HFFc6 (cell line): ENCODE measurements around the gene TMOD1. TPM values are rescaled to one million over a fixed set of nuclear protein-coding genes. Genes with fewer than 3 reads are reported as not detected.
A peak's percentile ranks its signal among the peaks of the same experiment; 100 is the strongest.

Source experiments
- DNase-seq: peaks from one replicate; pipeline ENCODE4 v3.0.0-alpha.2; 2018
- H3K27ac Mint-ChIP-seq: 2 replicates; pipeline ENCODE4 v1.8.0; 2020; ENCODE audit warnings: mild to moderate bottlenecking, mixed read lengths
- H3K27me3 Mint-ChIP-seq: 2 replicates; pipeline ENCODE4 v1.8.0; 2021; ENCODE audit warnings: mild to moderate bottlenecking, moderate library complexity, mixed read lengths; ENCODE audit not compliant: insufficient read depth
- H3K36me3 Mint-ChIP-seq: 2 replicates; pipeline ENCODE4 v1.8.0; 2021; ENCODE audit warnings: low read depth, mixed read lengths
- H3K4me1 Mint-ChIP-seq: 2 replicates; pipeline ENCODE4 v1.8.0; 2020; ENCODE audit warnings: low read depth, mixed read lengths
- H3K4me3 Mint-ChIP-seq: 2 replicates; pipeline ENCODE4 v1.8.0; 2020; ENCODE audit warnings: mild to moderate bottlenecking, moderate library complexity, mixed read lengths
- H3K9me3 Mint-ChIP-seq: 2 replicates; pipeline ENCODE4 v1.8.0; 2020; ENCODE audit warnings: mild to moderate bottlenecking, mixed read lengths
- total RNA-seq, 6 experiments: library from RNA; stranded (reverse); fragmentation: NEBNext Ultra II Directional; extraction: Animal tissue kit (Norgen Biotek cat#: 25700); gene quantifications; 2 replicates in 1 of 6; 3 replicates in 5 of 6; pipeline ENCODE4 v1.2.3, GENCODE V29; 2021
- TF ChIP-seq, protein P1 (sequence below): fragments of 200-600 bp; sonication (generic); IDR thresholded peaks from 2 replicates; pipeline ENCODE4 v1.5.0; 2021; ENCODE audit warnings: antibody characterized with exemption, mild to moderate bottlenecking

Gene TMOD1
- total RNA-seq, 6 experiments from 2014 or later, result 0.14 to 0.60 (median 0.57) TPM

DNA sequence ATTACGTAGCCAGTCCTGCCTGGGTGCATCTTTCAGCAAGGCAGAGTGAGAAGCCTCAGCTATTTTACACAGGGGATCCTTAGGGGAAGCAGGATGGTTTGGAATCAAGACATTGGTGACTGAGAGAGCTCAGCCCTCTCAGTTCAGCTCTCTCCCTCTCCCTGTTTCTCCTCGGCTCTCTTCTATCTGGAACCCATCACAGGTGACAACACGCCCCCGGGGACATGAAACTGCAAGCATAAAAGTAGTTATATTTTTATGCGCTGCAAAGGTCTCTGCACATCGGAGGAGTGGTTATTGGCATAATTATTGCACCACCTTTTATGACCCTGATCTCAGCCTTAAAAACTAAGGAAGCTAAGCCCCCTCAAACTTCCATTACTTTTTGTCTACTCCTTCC lies 14.2 kb downstream of the TMOD1 start:
- TF ChIP-seq, protein P1, sequence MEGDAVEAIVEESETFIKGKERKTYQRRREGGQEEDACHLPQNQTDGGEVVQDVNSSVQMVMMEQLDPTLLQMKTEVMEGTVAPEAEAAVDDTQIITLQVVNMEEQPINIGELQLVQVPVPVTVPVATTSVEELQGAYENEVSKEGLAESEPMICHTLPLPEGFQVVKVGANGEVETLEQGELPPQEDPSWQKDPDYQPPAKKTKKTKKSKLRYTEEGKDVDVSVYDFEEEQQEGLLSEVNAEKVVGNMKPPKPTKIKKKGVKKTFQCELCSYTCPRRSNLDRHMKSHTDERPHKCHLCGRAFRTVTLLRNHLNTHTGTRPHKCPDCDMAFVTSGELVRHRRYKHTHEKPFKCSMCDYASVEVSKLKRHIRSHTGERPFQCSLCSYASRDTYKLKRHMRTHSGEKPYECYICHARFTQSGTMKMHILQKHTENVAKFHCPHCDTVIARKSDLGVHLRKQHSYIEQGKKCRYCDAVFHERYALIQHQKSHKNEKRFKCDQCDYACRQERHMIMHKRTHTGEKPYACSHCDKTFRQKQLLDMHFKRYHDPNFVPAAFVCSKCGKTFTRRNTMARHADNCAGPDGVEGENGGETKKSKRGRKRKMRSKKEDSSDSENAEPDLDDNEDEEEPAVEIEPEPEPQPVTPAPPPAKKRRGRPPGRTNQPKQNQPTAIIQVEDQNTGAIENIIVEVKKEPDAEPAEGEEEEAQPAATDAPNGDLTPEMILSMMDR, result no peak
- Mint-ChIP-seq H3K27me3 (peaks cover 22% of the 10 kb centered on the region), H3K27ac (no peak overlapping the region), H3K4me3 (no peak overlapping the region), H3K4me1 (peaks cover 47% of the 10 kb centered on the region), H3K36me3 (no peaks in the 10 kb centered on the region), H3K9me3 (no peaks in the 10 kb centered on the region)
- DNase-seq, result no peak

DNA sequence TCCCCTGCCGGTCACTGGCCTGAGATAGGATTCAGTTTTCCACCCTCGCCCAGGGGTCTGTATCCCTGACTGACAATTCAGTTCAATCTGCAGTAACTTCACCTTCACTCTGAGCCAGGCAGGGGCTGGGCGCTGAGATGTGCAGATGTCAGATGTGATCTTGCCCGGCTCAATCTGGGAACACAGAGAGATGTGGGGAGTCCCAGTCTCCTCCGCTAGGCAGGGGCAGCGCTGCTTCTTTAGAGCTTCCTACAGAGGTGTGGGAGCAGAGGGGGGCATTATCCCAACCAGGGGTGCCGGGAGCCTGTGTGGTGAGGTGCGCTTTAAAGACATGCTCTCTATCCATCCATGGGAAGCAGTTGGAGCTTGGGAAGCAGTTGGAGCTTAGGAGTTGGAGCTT lies 14.6 kb downstream of the TMOD1 start:
- Mint-ChIP-seq H3K27ac (no peak overlapping the region), H3K27me3 (peaks cover 25% of the 10 kb centered on the region), H3K36me3 (no peaks in the 10 kb centered on the region), H3K9me3 (no peaks in the 10 kb centered on the region), H3K4me1 (peaks cover 42% of the 10 kb centered on the region), H3K4me3 (no peak overlapping the region)
- no peak for DNase-seq
- TF ChIP-seq, protein P1, result no peak

DNA sequence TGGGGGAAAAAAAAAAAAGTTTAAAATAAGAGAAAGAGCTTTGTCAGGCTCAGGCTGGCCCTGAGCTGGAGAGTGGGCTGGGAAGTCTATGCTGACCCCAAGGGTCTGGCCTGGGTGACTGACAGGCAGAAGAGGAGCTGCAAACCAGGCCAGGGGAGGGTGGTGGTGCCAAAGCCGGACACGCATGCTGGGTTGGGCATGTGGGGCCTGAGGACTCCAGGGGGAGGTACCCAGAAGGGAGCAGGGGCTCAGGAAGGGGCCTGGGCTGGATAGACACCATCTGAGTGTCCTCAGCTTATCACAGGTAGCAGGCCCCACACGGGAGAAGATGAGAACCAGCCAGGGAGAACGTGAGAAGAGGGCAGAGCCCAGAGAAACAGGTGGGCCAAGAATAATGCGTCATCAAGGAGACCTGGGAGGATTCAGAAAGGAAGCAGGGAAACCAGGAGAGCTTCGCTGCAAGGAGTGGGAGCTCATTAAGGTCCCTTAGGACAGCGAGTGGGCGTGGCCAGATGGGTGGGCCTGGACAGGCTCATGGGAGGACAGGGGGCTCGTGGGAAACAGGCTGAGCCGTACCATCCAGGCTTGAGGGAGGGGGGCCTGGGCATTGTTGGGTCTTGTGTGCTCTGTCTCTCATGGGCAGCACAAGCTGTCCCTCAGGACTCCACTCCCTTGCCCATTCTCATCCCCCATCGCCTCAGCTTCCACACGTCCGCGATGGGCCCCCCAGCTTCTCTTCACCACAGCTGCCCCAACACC lies 16.0 kb downstream of the TMOD1 start:
- H3K4me1 Mint-ChIP-seq, result peaks cover 33% of the 10 kb centered on the region
- peaks cover 26% of the 10 kb centered on the region for H3K27me3 Mint-ChIP-seq
- DNase-seq, result no peak
- H3K36me3 Mint-ChIP-seq, result no peaks in the 10 kb centered on the region
- H3K4me3 Mint-ChIP-seq, result no peak overlapping the region
- TF ChIP-seq, protein P1, result no peak
- H3K9me3 Mint-ChIP-seq, result no peaks in the 10 kb centered on the region
- H3K27ac Mint-ChIP-seq, result no peak overlapping the region

DNA sequence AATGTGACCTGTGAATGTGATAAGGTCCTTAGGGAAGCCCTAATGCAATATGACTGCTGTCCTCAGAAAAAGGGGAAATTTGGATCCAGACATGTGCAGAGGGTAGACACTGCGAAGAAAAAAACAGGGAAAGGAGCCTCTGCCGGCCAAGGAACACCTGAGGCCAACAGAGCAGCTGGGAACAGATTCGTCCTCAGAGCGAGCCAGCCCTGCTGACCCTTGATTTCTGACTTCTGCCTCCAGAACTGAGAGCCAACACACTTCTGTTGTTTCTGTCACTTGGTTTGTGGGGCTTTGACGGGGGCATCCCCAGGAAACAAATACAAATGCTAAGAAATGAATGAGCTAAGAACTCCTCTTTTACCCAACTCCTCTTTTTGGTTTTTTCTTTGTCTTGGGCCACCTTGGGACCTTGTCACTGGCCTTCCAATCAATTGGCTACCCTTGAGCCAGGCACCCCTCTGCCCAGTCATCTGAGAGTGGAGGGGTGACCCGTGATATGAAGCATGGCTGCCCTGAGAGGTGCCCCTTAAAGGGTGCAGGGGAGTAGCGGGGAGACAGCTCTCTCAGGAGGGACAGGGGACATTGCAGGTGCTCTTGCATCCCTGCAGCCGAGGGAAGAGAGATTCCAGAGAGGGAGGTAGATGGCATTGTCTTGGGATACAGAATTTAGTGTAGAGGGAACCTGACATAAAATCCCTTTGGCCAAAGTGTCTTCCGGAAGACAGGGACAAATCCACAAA lies 16.9 kb downstream of the TMOD1 start:
- TF ChIP-seq, protein P1, result no peak
- Mint-ChIP-seq H3K27ac (no peak overlapping the region; the same call in 1 of the 2 replicates), H3K9me3 (no peaks in the 10 kb centered on the region), H3K4me1 (peaks cover 33% of the 10 kb centered on the region), H3K4me3 (peak overlapping the region; percentile 79; the same call in 1 of the 2 replicates), H3K27me3 (peaks cover 27% of the 10 kb centered on the region), H3K36me3 (no peaks in the 10 kb centered on the region)
- DNase-seq, result no peak

DNA sequence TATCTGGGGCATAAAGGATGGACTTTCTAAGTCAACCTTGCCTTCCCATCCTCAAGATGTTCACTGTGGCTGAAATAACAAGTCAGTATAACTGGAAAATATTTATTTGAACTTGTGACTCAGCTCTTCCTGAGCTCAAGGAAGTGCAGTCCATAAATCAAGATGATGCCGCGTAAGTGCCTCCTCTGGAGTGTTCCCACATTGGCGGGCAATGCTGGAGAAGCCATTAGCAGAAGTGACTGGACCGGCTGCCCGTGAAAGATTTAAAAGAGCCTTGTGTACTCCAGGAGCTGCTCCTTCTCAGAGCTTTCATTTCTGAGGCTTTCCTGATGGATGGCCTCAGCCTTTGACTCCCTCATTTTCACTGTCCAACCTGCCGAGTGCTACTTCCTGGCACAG lies 17.4 kb downstream of the TMOD1 start:
- H3K9me3 Mint-ChIP-seq, result no peaks in the 10 kb centered on the region
- H3K27me3 Mint-ChIP-seq, result peaks cover 28% of the 10 kb centered on the region
- TF ChIP-seq, protein P1, result no peak

More for the DNA sequence above, 17.4 kb downstream of the TMOD1 start:
- no peaks in the 10 kb centered on the region for H3K36me3 Mint-ChIP-seq
- DNase-seq, result peak; percentile 78
- H3K4me1 Mint-ChIP-seq, result peaks cover 33% of the 10 kb centered on the region
- H3K27ac Mint-ChIP-seq, result peak overlapping the region; percentile 74
- peak overlapping the region; percentile 79 for H3K4me3 Mint-ChIP-seq
